IPS-NIHi7 (cell line): ENCODE measurements around the gene KIF1C.

Experiments used
- DNase-seq: peaks from one replicate; pipeline ENCODE4 v3.0.0; 2012; ENCODE audit warnings: mixed read lengths; ENCODE audit errors: extremely low spot score

KIF1C gene

GRCh38 chr17:4997302-4998026 is at the start of gene KIF1C, which contains the start of gene INCA1:
Gene KIF1C (plus strand): TSS chr17:4997950. CDS start chr17:5000247, 2,297 bp downstream.
Gene INCA1 (minus strand): TSS chr17:4997522. CDS start chr17:4994437, 3,085 bp downstream.
- DNase-seq, result peak; percentile 99

- DNase-seq, result peak; percentile 78
These were observed 49.4 kb upstream of the KIF1C start, which contains the start of gene PFN1 for GRCh38 chr17:4948166-4948930. Gene PFN1 (minus strand): TSS chr17:4948530. CDS start chr17:4948394, 136 bp downstream.

- peak; percentile 86 for DNase-seq
These were observed 48.8 kb upstream of the KIF1C start for GRCh38 chr17:4948931-4949320.

DNA sequence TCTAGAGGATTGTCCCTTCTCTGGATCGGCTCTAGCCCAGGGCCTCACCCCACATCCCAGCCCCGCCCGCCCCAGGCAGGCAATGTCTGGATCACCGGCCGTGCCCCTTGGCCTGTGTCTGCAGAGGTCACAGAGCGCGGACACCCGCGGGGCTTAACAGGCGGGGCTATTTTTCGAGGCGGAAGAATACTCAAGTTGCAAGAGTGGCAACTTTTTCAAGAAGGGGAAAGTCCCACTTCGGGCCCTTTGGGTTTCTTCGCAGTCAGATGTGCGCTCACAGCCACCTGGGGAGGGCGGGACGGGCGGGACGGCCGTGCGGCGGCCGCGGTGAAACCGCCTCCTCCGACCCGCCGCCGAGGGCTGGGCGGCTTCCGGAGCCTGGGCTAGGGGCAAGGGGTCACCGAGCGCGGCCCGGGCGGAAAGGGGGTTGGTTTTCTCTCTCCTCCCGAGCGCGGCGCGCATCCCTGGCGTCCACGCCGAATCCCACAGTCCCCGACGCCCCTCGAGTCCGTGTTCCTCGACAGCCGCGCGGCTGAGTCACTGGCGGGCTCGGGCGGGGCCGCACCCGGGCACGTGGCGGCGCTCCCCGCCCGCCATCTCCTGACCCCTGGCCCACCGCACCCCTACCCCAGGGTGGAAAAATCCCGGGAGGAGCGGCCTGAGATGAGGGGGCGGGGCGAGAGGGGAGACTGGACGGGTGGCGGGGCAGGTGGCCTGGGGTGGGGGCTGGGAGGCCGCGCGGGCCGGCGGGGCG is 48.3 kb upstream of the KIF1C start:
- DNase-seq, result peak; percentile 80

GRCh38 chr17:4950075-4950745 is 47.5 kb upstream of the KIF1C start:
- no peak for DNase-seq

DNA sequence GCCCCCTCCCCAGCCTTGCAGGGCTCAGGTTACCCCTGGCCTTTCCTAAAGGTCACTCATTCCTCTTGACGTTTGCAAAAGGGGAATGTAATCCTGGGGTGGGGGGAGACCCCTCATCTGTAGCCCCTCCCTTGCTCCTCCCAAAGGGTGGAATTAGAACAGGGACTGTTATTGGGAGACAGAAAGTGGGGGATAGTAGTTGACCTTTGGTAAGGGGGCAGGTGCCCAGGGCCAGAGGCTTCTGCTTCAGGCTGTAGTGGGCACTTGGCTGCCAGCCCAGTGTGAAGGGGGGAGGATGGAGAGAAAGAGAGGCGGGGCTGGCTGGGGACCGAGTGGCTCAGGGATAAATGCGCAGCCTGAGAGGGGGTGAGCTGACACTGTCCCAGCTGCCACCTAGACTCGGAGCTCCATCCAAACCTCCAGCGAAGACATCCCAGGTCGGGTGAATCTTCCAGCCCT is 47.0 kb upstream of the KIF1C start, which contains the start of gene ENO3:
ENO3 (plus strand) TSS at position 374 of the 459 bp plus-strand sequence. CDS start 711 bp downstream, outside the sequence.
- DNase-seq, result no peak

DNA sequence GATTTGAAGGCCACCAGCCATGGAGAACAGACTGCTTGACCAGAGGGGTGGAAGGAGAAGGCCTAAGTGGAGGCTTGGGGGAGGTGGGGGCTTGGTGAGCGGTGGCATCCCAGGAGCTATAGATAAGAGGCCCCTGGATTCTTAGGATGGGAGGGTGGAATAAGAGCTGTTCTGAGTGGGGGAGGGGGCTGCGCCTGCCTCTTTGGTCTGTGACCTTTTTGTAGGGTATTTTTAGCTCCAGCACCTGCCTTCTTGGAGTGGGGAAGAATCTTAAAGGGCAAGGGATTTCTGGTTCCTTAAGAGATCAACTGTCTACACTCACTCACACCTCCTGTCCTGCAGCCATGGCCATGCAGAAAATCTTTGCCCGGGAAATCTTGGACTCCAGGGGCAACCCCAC is 46.3 kb upstream of the KIF1C start:
- no peak for DNase-seq

DNA sequence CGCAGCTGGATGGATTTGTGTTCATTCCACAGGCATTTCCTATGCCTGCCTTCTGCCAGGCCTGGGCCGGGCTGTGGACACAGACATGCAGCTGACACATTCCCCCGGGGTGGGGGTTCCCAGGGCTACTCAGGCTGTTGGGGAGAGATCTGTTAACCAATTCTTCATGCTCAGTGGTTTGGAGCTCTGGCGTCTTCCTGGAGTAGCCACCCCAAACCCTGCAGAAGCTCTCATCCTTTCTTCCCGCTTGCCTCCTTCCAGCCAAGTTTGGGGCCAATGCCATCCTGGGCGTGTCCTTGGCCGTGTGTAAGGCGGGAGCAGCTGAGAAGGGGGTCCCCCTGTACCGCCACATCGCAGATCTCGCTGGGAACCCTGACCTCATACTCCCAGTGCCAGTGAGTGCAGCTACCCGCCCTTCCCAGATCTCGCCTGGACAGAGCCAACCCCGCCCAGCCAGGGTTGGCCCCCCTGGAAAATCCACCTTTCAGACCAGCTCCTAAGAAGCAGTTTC is 44.2 kb upstream of the KIF1C start:
- DNase-seq, result no peak

DNA sequence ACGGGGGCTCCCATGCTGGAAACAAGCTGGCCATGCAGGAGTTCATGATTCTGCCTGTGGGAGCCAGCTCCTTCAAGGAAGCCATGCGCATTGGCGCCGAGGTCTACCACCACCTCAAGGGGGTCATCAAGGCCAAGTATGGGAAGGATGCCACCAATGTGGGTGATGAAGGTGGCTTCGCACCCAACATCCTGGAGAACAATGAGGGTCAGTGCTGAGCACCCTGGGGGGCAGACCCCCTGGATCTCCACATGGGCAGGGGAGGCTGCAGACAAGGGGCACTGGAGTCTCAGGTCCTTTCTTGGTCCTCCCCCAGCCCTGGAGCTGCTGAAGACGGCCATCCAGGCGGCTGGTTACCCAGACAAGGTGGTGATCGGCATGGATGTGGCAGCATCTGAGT is 42.7 kb upstream of the KIF1C start:
- no peak for DNase-seq

GRCh38 chr17:4956493-4957061 is 41.2 kb upstream of the KIF1C start:
- DNase-seq, result peak; percentile 36

DNA sequence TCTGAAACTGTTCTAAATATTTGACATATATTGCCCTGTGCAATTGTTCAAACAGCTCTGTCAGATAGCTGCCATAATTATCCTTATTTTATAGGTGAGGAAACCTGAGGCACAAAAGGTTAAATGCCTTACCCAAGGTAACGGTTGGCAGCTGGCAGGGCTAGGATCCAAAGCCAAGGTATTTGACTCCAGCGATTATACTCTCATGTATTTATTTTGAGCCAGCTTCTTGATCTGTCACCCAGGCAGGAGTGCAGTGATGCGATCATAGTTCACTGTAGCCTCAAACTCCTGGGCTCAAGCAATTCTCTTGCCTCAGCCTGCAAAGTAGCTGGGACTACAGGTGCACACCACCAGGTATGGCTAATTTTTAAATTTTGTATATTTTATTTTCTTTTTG is 39.6 kb upstream of the KIF1C start:
- DNase-seq, result no peak

GRCh38 chr17:4959261-4959965 is 38.3 kb upstream of the KIF1C start:
- no peak for DNase-seq

- no peak for DNase-seq
These were observed 37.3 kb upstream of the KIF1C start for GRCh38 chr17:4960279-4960922.

GRCh38 chr17:4965311-4965986 is 32.3 kb upstream of the KIF1C start:
- DNase-seq, result no peak

- DNase-seq, result peak; percentile 96
These were observed 30.8 kb upstream of the KIF1C start for GRCh38 chr17:4966844-4967538.

DNA sequence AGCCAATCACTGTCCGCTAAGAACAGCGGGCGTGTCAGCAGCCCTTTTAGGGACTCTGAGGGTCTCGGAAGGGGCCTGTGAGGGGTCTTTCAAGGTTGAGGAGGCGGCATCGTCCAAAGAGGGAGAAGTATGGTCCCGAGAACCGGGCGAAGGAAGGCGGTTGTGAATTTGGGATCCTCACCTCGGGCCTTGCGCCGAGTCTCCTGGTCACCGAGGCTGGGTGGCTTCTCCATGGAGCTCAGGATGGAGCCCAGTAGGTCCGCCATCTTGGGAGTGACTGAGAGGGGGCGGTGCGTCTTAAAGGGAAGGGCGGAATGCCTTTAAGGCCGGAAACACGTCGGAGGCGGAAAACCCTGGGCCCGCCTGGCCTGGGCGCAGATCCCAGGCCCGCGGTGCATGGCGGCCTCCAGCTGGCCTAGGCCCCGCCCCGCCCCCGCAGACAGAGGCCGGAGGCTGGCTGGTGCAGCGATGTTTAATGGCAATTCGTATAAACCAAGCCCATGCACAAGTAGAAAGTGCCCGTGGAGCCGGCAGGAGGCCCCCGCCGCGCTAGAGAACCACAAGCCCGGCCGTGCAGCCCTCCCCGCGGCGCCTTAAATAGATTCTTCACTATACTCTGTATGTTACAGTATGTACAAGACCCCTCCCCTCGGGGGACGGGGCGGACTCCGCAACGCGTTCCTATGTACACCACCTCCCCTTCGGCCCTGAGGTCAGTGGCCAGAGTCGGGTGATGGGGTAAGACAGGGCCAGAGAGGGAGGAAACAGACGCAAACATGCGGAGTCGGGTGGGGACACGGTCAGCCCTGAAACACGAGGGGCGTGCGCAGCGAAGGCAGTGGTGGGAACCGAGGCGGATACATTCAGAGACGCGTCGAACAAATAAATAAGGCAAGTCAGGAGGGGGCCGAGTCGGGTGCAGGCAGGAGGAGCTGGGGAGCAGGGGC is 29.9 kb upstream of the KIF1C start, which contains the start of gene SPAG7:
SPAG7 (minus strand) TSS at position 279 of the 947 bp plus-strand sequence; CDS start at position 266, 13 bp downstream.
- DNase-seq, result peak; percentile 91

GRCh38 chr17:4968486-4969046 is 29.2 kb upstream of the KIF1C start:
- peak; percentile 46 for DNase-seq
